H9 (cell line): Measurements from ENCODE around the gene ZMIZ1. TPM values are rescaled to one million over a fixed set of nuclear protein-coding genes. Genes with fewer than 3 reads are reported as not detected.
A peak's percentile ranks its signal among the peaks of the same experiment; 100 is the strongest.

Source experiments
- DNase-seq: peaks from one replicate; pipeline ENCODE4 v3.0.0-alpha.2; 2017
- H2AFZ ChIP-seq: one replicate; pipeline ENCODE4 v1.6.1; 2013; ENCODE audit warnings: mild to moderate bottlenecking, low read length, control low read depth, moderate library complexity
- H2AK5ac ChIP-seq: 2 replicates; pipeline ENCODE4 v1.6.1; 2013; ENCODE audit warnings: low read length, control low read depth, mixed read lengths; ENCODE audit not compliant: insufficient read length
- H2BK120ac ChIP-seq: one replicate; pipeline ENCODE4 v1.6.1; 2013; ENCODE audit warnings: low read depth, mild to moderate bottlenecking, low read length, control low read depth, inconsistent platforms; ENCODE audit not compliant: poor library complexity, severe bottlenecking
- H2BK12ac ChIP-seq: 2 replicates; pipeline ENCODE4 v1.6.1; 2013; ENCODE audit warnings: low read length, control low read depth, mixed read lengths, low read depth; ENCODE audit not compliant: insufficient read length
- H2BK15ac ChIP-seq: 2 replicates; pipeline ENCODE4 v1.6.1; 2013; ENCODE audit warnings: low read depth, low read length, control low read depth
- H2BK20ac ChIP-seq: one replicate; pipeline ENCODE4 v1.6.1; 2013; ENCODE audit warnings: low read depth, mild to moderate bottlenecking, low read length, control low read depth, inconsistent platforms; ENCODE audit not compliant: poor library complexity, severe bottlenecking
- H2BK5ac ChIP-seq: 2 replicates; pipeline ENCODE4 v1.6.1; 2013; ENCODE audit warnings: low read length, control low read depth, mixed read lengths; ENCODE audit not compliant: insufficient read length
- H3K14ac ChIP-seq: 2 replicates; pipeline ENCODE4 v1.6.1; 2013; ENCODE audit warnings: low read length, control low read depth; ENCODE audit not compliant: insufficient read depth
- H3K18ac ChIP-seq: 2 replicates; pipeline ENCODE4 v1.6.1; 2013; ENCODE audit warnings: low read depth, mild to moderate bottlenecking, mixed read lengths, low read length, control low read depth; ENCODE audit not compliant: insufficient read length
- H3K23ac ChIP-seq: 2 replicates; pipeline ENCODE4 v1.6.1; 2013; ENCODE audit warnings: low read length, control low read depth, mixed read lengths, low read depth; ENCODE audit not compliant: insufficient read length
- H3K23me2 ChIP-seq: 2 replicates; pipeline ENCODE4 v1.6.1; 2013; ENCODE audit warnings: low read depth, mild to moderate bottlenecking, mixed read lengths, low read length, control low read depth; ENCODE audit not compliant: insufficient read length, poor library complexity, severe bottlenecking
- H3K27ac ChIP-seq: 2 replicates; pipeline ENCODE4 v1.5.1; 2013; ENCODE audit warnings: low read length, control low read depth, mixed read lengths, low read depth; ENCODE audit not compliant: insufficient read length
- H3K27me3 ChIP-seq: 2 replicates; pipeline ENCODE4 v1.6.1; 2013; ENCODE audit warnings: low read length, control low read depth, inconsistent platforms; ENCODE audit not compliant: insufficient read depth
- H3K4ac ChIP-seq: 2 replicates; pipeline ENCODE4 v1.6.1; 2013; ENCODE audit warnings: low read depth, mild to moderate bottlenecking, control low read depth, inconsistent platforms, low read length, moderate library complexity
- H3K4me1 ChIP-seq: 2 replicates; pipeline ENCODE4 v1.6.1; 2013; ENCODE audit warnings: low read length, control low read depth, inconsistent platforms; ENCODE audit not compliant: insufficient read depth
- H3K4me2 ChIP-seq: 2 replicates; pipeline ENCODE4 v1.6.1; 2013; ENCODE audit warnings: low read length, control low read depth, mixed read lengths; ENCODE audit not compliant: insufficient read length, insufficient read depth
- H3K56ac ChIP-seq: 2 replicates; pipeline ENCODE4 v1.6.1; 2013; ENCODE audit warnings: low read depth, mild to moderate bottlenecking, mixed read lengths, low read length, control low read depth; ENCODE audit not compliant: insufficient read length
- H3K79me1 ChIP-seq: 2 replicates; pipeline ENCODE4 v1.6.1; 2013; ENCODE audit warnings: low read depth, mild to moderate bottlenecking, moderate library complexity, low read length, control low read depth, inconsistent platforms; ENCODE audit not compliant: insufficient read depth, poor library complexity, severe bottlenecking
- H3K79me2 ChIP-seq: 2 replicates; pipeline ENCODE4 v1.6.1; 2013; ENCODE audit warnings: low read length, control low read depth, inconsistent platforms; ENCODE audit not compliant: insufficient read depth
- H3K9ac ChIP-seq: 2 replicates; pipeline ENCODE4 v1.6.1; 2013; ENCODE audit warnings: low read length, control low read depth, mixed read lengths; ENCODE audit not compliant: insufficient read length; ENCODE audit errors: extremely low read depth
- H3K9me3 ChIP-seq: one replicate; pipeline ENCODE4 v1.6.1; 2013; ENCODE audit warnings: low read depth, low read length, inconsistent platforms; ENCODE audit not compliant: control insufficient read depth
- H3T11ph ChIP-seq: one replicate; pipeline ENCODE4 v1.6.1; 2013; ENCODE audit warnings: mild to moderate bottlenecking, low read length, control low read depth, inconsistent platforms
- H4K20me1 ChIP-seq: one replicate; pipeline ENCODE4 v1.6.1; 2013; ENCODE audit not compliant: control insufficient read depth, insufficient read length, insufficient read depth
- H4K5ac ChIP-seq: 2 replicates; pipeline ENCODE4 v1.6.1; 2013; ENCODE audit warnings: low read depth, mild to moderate bottlenecking, mixed read lengths, low read length, control low read depth; ENCODE audit not compliant: insufficient read length
- H4K8ac ChIP-seq: replicated peaks from 2 replicates; pipeline ENCODE4 v1.6.1; 2013; ENCODE audit warnings: low read length, control low read depth, mixed read lengths, low read depth; ENCODE audit not compliant: insufficient read length
- H4K91ac ChIP-seq: 2 replicates; pipeline ENCODE4 v1.6.1; 2013; ENCODE audit warnings: low read depth, mild to moderate bottlenecking, moderate library complexity, mixed read lengths, low read length, control low read depth; ENCODE audit not compliant: insufficient read length
- H3K27ac Mint-ChIP-seq, 3 experiments: 2 replicates in 2 of 3; 3 replicates in 1 of 3; pipeline ENCODE4 v1.8.0; 2020 to 2021; ENCODE audit warnings: mixed read lengths in 3 of 3, mild to moderate bottlenecking in 1 of 3, moderate library complexity in 1 of 3
- H3K27me3 Mint-ChIP-seq: 2 replicates; pipeline ENCODE4 v1.8.0; 2021; ENCODE audit warnings: low read depth, mild to moderate bottlenecking, moderate library complexity, mixed read lengths
- H3K36me3 Mint-ChIP-seq, 3 experiments: 2 replicates in 2 of 3; 3 replicates in 1 of 3; pipeline ENCODE4 v1.8.0; 2020 to 2021; ENCODE audit warnings: low read depth in 3 of 3, mixed read lengths in 3 of 3; ENCODE audit not compliant: insufficient read depth in 1 of 3
- H3K4me1 Mint-ChIP-seq, 2 experiments: 2 replicates each; pipeline ENCODE4 v1.8.0; 2020; ENCODE audit warnings: mixed read lengths in 2 of 2
- H3K4me3 Mint-ChIP-seq, 2 experiments: 2 replicates in 1 of 2; 3 replicates in 1 of 2; pipeline ENCODE4 v1.8.0; 2020 to 2021; ENCODE audit warnings: mild to moderate bottlenecking in 2 of 2, mixed read lengths in 2 of 2, moderate library complexity in 1 of 2
- H3K9me3 Mint-ChIP-seq, 2 experiments: 2 replicates in 1 of 2; 3 replicates in 1 of 2; pipeline ENCODE4 v1.8.0; 2020; ENCODE audit warnings: mild to moderate bottlenecking in 2 of 2, mixed read lengths in 2 of 2, moderate library complexity in 1 of 2
- WGBS: extraction: QIAGEN DNeasy Blood & Tissue Kit; methylation state at CpG from one replicate; pipeline ENCODE4 v1.1.7; 2013; ENCODE audit warnings: missing lambda C conversion rate, low lambda C conversion rate, mixed read lengths; ENCODE audit not compliant: insufficient read length; ENCODE audit errors: extremely low coverage; 5-methylcytosine and 5-hydroxymethylcytosine counted together
- total RNA-seq: library from RNA; stranded (reverse); gene quantifications from 2 replicates; pipeline ENCODE4 v1.2.1, GENCODE V29; 2021
- TF ChIP-seq, protein P1 (sequence below): fragments of 200-600 bp; sonication (generic); conservative IDR thresholded peaks from 3 replicates; pipeline ENCODE4 v1.8.0; 2021; ENCODE audit warnings: antibody characterized with exemption, mild to moderate bottlenecking

ZMIZ1 gene
- total RNA-seq, 1 experiment from 2014 or later: 36.9 TPM

GRCh38 chr10:79266543-79267312 is 198.0 kb downstream of the ZMIZ1 start:
- Histone ChIP-seq H2BK20ac (no peak overlapping the region), H4K5ac (no peak overlapping the region), H2BK120ac (no peak overlapping the region), H3K14ac (no peak overlapping the region), H3K4ac (no peak overlapping the region), H3K79me1 (no peaks in the 10 kb centered on the region), H4K8ac (no peak overlapping the region), H4K20me1 (no peaks in the 10 kb centered on the region), H3K79me2 (no peaks in the 10 kb centered on the region), H2BK12ac (no peak overlapping the region), H3K56ac (no peak overlapping the region), H2AFZ (no peak overlapping the region), H4K91ac (no peak overlapping the region), H3K4me1 (no peaks in the 10 kb centered on the region), H3K27ac (no peak overlapping the region), H3K9me3 (no peaks in the 10 kb centered on the region), H3T11ph (no peak overlapping the region), H3K23ac (no peak overlapping the region), H3K23me2 (no peaks in the 10 kb centered on the region), H2AK5ac (no peak overlapping the region), H3K4me2 (no peak overlapping the region), H2BK5ac (no peak overlapping the region), H2BK15ac (no peak overlapping the region), H3K9ac (no peak overlapping the region), H3K18ac (no peak overlapping the region), H3K27me3 (no peaks in the 10 kb centered on the region)
- no peak overlapping the region for H3K4me3 Mint-ChIP-seq
- H3K36me3 Mint-ChIP-seq: peaks cover 0 to 11% (median 8%) of the 10 kb centered on the region in 3 experiments; a peak in 5 of 7 replicates
- no peak for DNase-seq
- peak overlapping the region in 1 of 3 experiments; percentile 22; a peak in 1 of 7 replicates for H3K27ac Mint-ChIP-seq
- no peaks in the 10 kb centered on the region for H3K9me3 Mint-ChIP-seq
- TF ChIP-seq, protein P1, sequence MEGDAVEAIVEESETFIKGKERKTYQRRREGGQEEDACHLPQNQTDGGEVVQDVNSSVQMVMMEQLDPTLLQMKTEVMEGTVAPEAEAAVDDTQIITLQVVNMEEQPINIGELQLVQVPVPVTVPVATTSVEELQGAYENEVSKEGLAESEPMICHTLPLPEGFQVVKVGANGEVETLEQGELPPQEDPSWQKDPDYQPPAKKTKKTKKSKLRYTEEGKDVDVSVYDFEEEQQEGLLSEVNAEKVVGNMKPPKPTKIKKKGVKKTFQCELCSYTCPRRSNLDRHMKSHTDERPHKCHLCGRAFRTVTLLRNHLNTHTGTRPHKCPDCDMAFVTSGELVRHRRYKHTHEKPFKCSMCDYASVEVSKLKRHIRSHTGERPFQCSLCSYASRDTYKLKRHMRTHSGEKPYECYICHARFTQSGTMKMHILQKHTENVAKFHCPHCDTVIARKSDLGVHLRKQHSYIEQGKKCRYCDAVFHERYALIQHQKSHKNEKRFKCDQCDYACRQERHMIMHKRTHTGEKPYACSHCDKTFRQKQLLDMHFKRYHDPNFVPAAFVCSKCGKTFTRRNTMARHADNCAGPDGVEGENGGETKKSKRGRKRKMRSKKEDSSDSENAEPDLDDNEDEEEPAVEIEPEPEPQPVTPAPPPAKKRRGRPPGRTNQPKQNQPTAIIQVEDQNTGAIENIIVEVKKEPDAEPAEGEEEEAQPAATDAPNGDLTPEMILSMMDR: no peak
- H3K4me1 Mint-ChIP-seq: peaks cover 8 to 34% of the 10 kb centered on the region in 2 experiments
- no CpG with 5 or more reads among the region's 11 CpGs for WGBS
- no peaks in the 10 kb centered on the region for H3K27me3 Mint-ChIP-seq
